Calu3 (cell line): ENCODE measurements around the gene GABARAPL2. TPM values are rescaled to one million over a fixed set of nuclear protein-coding genes. Genes with fewer than 3 reads are reported as not detected.

Experiments
- BruUV-seq: library from RNA; stranded (reverse); fragments of 400-500 nt; replicated peaks from 2 replicates; lab custom pipeline; 2021; lab: Mats Ljungman, UMichigan
- CTCF ChIA-PET: fragments of 300-600 bp; sonication (Branson Sonifier 250); formaldehyde crosslinking; loops from one replicate; lab custom pipeline; 2022; ENCODE audit warnings: antibody characterized with exemption; lab: Charles Lee
- DNase-seq: peaks from one replicate; pipeline ENCODE4 v3.0.0; 2022
- H3K27ac Mint-ChIP-seq: one replicate; pipeline ENCODE4 v1.8.0; 2022; ENCODE audit warnings: mixed read lengths; ENCODE audit not compliant: unreplicated experiment
- H3K27me3 Mint-ChIP-seq: one replicate; pipeline ENCODE4 v1.8.0; 2022; ENCODE audit warnings: mixed read lengths; ENCODE audit not compliant: unreplicated experiment
- H3K36me3 Mint-ChIP-seq: one replicate; pipeline ENCODE4 v1.8.0; 2022; ENCODE audit warnings: mild to moderate bottlenecking, moderate library complexity, mixed read lengths; ENCODE audit not compliant: insufficient read depth, unreplicated experiment
- H3K4me1 Mint-ChIP-seq: one replicate; pipeline ENCODE4 v1.8.0; 2022; ENCODE audit warnings: mild to moderate bottlenecking, low read depth, mixed read lengths; ENCODE audit not compliant: unreplicated experiment
- H3K4me3 Mint-ChIP-seq: one replicate; pipeline ENCODE4 v1.8.0; 2022; ENCODE audit warnings: mild to moderate bottlenecking, low read depth, moderate library complexity, mixed read lengths; ENCODE audit not compliant: unreplicated experiment
- H3K9me3 Mint-ChIP-seq: one replicate; pipeline ENCODE4 v1.8.0; 2022; ENCODE audit warnings: low read depth, mixed read lengths; ENCODE audit not compliant: unreplicated experiment
- intact Hi-C: fragments of 100-400 bp; cut with micrococcal nuclease; formaldehyde crosslinking; loops from one replicate; pipeline ENCODE4 v1.10.0; 2022; ENCODE audit not compliant: unreplicated experiment
- total RNA-seq: library from RNA; stranded (reverse); gene quantifications from 2 replicates; pipeline ENCODE4 v1.2.3, GENCODE V29; 2022
- TF ChIP-seq, protein P1 (sequence below): fragments of 200-600 bp; IDR thresholded peaks from one replicate; pipeline ENCODE4 v1.8.0; 2022; ENCODE audit warnings: antibody characterized with exemption; ENCODE audit not compliant: unreplicated experiment

Gene GABARAPL2
- total RNA-seq, 1 experiment from 2014 or later = 112 TPM

DNA sequence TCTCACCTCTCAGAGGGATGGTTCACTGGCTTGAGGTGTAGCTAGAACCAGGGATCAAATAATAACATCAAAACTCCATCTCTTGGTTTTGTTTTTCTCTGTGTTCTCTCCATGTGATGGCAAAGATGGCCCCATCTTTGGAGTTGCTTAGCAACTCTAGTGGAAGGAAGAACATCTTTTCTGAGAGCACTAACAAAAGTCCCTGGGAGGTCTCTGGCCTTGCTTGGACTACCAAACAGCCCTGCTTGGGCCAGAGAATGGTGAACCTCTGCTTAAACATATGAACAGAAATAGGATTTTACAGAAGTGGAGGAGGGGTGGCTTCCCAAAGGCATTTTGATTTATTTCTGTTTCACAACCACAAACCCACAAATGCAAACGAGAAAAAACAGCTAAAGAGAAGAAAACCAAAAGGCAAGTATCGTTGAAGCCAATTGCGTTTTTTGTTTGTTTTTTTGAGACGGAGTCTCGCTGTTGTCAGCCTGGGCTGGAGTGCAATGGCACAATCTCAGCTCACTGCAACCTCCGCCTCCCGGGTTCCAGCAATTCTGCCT is 13.2 kb downstream of the GABARAPL2 start:
- CTCF ChIA-PET = interaction anchor here (0.6 kb wide), 1 partner anchor 42 kb away, joined by 3 read pairs; no protein-coding TSS in a partner anchor
- no peaks in the 10 kb centered on the region for H3K4me1 Mint-ChIP-seq
- no peaks in the 10 kb centered on the region for H3K27me3 Mint-ChIP-seq
- DNase-seq = no peak
- no peaks in the 10 kb centered on the region for H3K9me3 Mint-ChIP-seq
- intact Hi-C loops = no loop called here
- no TSS peak for BruUV-seq
- H3K36me3 Mint-ChIP-seq = peaks cover 12% of the 10 kb centered on the region
- H3K4me3 Mint-ChIP-seq = no peak overlapping the region
- TF ChIP-seq, protein P1, sequence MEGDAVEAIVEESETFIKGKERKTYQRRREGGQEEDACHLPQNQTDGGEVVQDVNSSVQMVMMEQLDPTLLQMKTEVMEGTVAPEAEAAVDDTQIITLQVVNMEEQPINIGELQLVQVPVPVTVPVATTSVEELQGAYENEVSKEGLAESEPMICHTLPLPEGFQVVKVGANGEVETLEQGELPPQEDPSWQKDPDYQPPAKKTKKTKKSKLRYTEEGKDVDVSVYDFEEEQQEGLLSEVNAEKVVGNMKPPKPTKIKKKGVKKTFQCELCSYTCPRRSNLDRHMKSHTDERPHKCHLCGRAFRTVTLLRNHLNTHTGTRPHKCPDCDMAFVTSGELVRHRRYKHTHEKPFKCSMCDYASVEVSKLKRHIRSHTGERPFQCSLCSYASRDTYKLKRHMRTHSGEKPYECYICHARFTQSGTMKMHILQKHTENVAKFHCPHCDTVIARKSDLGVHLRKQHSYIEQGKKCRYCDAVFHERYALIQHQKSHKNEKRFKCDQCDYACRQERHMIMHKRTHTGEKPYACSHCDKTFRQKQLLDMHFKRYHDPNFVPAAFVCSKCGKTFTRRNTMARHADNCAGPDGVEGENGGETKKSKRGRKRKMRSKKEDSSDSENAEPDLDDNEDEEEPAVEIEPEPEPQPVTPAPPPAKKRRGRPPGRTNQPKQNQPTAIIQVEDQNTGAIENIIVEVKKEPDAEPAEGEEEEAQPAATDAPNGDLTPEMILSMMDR = no peak
- H3K27ac Mint-ChIP-seq = no peak overlapping the region

DNA sequence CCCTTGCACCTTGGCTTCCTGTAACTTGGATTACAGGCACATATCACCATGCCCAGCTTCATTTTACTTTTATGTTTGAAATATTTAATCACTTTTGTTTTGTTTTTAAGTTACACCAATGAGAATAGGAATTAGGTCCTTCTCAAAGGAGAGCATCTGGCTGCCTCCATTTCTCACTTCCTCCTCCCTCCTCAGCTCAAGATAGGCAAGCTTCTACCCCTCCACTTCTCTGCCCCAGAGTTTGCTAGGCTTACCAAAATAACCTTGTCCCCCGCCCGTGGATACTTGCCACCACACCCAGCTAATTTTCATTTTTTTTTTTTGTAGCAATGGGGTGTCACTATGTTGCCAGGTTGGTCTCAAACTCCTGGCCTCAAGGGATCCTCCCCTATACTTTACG is 17.9 kb downstream of the GABARAPL2 start:
- TF ChIP-seq, protein P1 = no peak
- BruUV-seq = no TSS peak
- Mint-ChIP-seq H3K27me3 (no peaks in the 10 kb centered on the region), H3K4me3 (no peak overlapping the region), H3K4me1 (no peaks in the 10 kb centered on the region), H3K9me3 (no peaks in the 10 kb centered on the region), H3K27ac (no peak overlapping the region), H3K36me3 (no peaks in the 10 kb centered on the region)
- CTCF ChIA-PET = interaction anchor here (0.7 to 1.2 kb wide), 2 partner anchors 9 to 129 kb away, joined by 3 to 7 read pairs; no protein-coding TSS in a partner anchor
- no peak for DNase-seq
- intact Hi-C loops = no loop called here

DNA sequence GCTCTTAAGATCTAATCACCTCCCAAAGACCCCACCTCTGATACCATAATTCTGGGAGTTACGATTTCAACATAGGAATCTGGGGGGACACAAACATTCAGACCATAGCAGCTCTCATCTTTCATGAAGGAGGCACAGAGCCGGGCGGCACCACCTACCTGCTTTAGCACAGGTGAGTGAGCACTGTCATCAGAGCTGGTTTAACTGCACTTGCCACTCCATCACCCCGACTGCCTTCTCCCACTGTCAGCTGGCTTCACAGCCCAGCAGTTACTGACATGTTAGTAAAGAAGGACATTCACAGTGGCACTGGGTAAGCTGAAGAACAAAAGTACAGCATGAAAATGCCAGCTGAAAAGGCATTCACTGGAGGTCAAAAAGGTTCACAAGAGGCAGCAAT is 22.5 kb downstream of the GABARAPL2 start:
- Mint-ChIP-seq H3K9me3 (no peaks in the 10 kb centered on the region), H3K27ac (no peak overlapping the region), H3K4me1 (peaks cover 5% of the 10 kb centered on the region), H3K4me3 (no peak overlapping the region), H3K36me3 (no peaks in the 10 kb centered on the region), H3K27me3 (no peaks in the 10 kb centered on the region)
- no TSS peak for BruUV-seq
- DNase-seq = no peak
- CTCF ChIA-PET = no interaction called here
- intact Hi-C loops = no loop called here
- TF ChIP-seq, protein P1 = no peak

DNA sequence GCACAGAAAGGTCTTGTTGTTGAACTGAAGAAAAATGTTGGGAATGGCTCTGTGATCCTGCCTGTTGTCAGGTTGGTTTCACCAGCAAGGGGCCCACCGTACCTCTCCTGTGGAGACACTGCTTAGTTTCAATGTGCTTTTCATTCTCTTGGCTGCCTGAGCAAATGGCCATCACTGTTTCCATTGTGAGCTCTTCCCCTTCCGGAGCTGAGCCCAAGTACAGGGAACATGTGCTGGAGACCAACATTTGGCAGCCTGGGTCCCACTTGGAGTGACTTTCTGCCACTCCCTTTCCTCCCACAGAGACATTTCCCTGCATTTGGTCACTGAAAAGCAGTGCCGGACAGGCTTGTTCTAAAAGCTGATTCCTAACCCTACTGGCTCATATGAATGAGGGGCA is 23.1 kb downstream of the GABARAPL2 start:
- TF ChIP-seq, protein P1 = no peak
- CTCF ChIA-PET = no interaction called here
- no peak overlapping the region for H3K27ac Mint-ChIP-seq
- peaks cover 1% of the 10 kb centered on the region for H3K36me3 Mint-ChIP-seq
- no peaks in the 10 kb centered on the region for H3K9me3 Mint-ChIP-seq
- H3K4me1 Mint-ChIP-seq = peaks cover 11% of the 10 kb centered on the region
- H3K27me3 Mint-ChIP-seq = no peaks in the 10 kb centered on the region
- intact Hi-C loops = no loop called here
- no TSS peak for BruUV-seq
- no peak overlapping the region for H3K4me3 Mint-ChIP-seq
- DNase-seq = no peak
